Spleen (tissue), 11 donors: ENCODE measurements around the gene BCAR3. TPM values are rescaled to one million over a fixed set of nuclear protein-coding genes. Genes with fewer than 3 reads are reported as not detected.

Experiments
- DNase-seq: peaks from one replicate; pipeline ENCODE4 v3.0.0-alpha.2; 2020
- H3K27ac ChIP-seq, 8 donors: fragments of 200-600 bp; sonication (generic) in 7 of 8; 1 replicate in 4 of 8; 2 replicates in 4 of 8; pipeline versions ENCODE4 v1.5.0 to v1.8.0; 2016 to 2021; ENCODE audit warnings: inconsistent platforms in 4 of 8, mild to moderate bottlenecking in 4 of 8, moderate library complexity in 1 of 8
- H3K27me3 ChIP-seq, 7 donors: fragments of 200-600 bp; sonication (generic) in 6 of 7; replicated peaks in 1 of 7; 1 replicate in 4 of 7; 2 replicates in 3 of 7; pipeline versions ENCODE4 v1.5.0 to v1.8.0; 2016 to 2021; ENCODE audit warnings: inconsistent platforms in 3 of 7, mild to moderate bottlenecking in 1 of 7
- H3K36me3 ChIP-seq, 6 donors: fragments of 200-600 bp; sonication (generic) in 5 of 6; 1 replicate in 4 of 6; 2 replicates in 2 of 6; pipeline versions ENCODE4 v1.5.0 to v1.8.0; 2016 to 2021; ENCODE audit warnings: inconsistent platforms in 2 of 6
- H3K4me1 ChIP-seq, 6 donors: fragments of 200-600 bp; sonication (generic) in 5 of 6; 1 replicate in 3 of 6; 2 replicates in 3 of 6; pipeline versions ENCODE4 v1.5.0 to v1.8.0; 2016 to 2021; ENCODE audit warnings: inconsistent platforms in 3 of 6
- H3K4me3 ChIP-seq, 8 donors: fragments of 200-600 bp; sonication (generic) in 7 of 8; 1 replicate in 4 of 8; 2 replicates in 4 of 8; pipeline versions ENCODE4 v1.5.0 to v1.8.0; 2016 to 2021; ENCODE audit warnings: inconsistent platforms in 4 of 8, mild to moderate bottlenecking in 4 of 8, moderate library complexity in 2 of 8
- H3K9me3 ChIP-seq, 8 donors: fragments of 200-600 bp; sonication (generic) in 7 of 8; 1 replicate in 4 of 8; 2 replicates in 4 of 8; pipeline versions ENCODE4 v1.5.0 to v1.8.0; 2016 to 2021; ENCODE audit warnings: inconsistent platforms in 4 of 8
- POLR2A ChIP-seq, 3 donors: fragments of 450-650 bp; IDR thresholded peaks; one replicate each; pipeline ENCODE4 v1.5.1; 2017; ENCODE audit warnings: antibody characterized with exemption in 3 of 3, mild to moderate bottlenecking in 1 of 3
- POLR2AphosphoS5 ChIP-seq, 3 donors: sonication (generic); formaldehyde crosslinking; IDR thresholded peaks; one replicate each; pipeline ENCODE4 v1.5.1; 2017; ENCODE audit warnings: antibody characterized with exemption in 3 of 3
- WGBS, 5 donors: extraction: QIAGEN DNeasy Blood & Tissue Kit in 3 of 5; methylation state at CpG; one replicate each; pipeline versions ENCODE4 v1.1.5 to v1.1.7; 2013 to 2018; 5-methylcytosine and 5-hydroxymethylcytosine counted together
- intact Hi-C: fragments of 100-400 bp; cut with DNase I; formaldehyde crosslinking; loops from one replicate; pipeline ENCODE4 v1.15.0; 2023; ENCODE audit warnings: low total_unique reads
- polyA plus RNA-seq, 3 donors: library from polyadenylated mRNA; stranded (reverse); fragments of 200-250 nt; gene quantifications; one replicate each; pipeline ENCODE4 v1.2.1, GENCODE V29; 2013
- total RNA-seq, 7 donors: library from RNA; depleted of rRNA in 3 of 7; stranded (reverse); fragments of >200 nt in 3 of 7; fragmentation: NEBNext Ultra II Directional in 4 of 7; extraction: Animal tissue kit (Norgen Biotek cat#: 25700) in 4 of 7; gene quantifications; one replicate each; pipeline versions ENCODE4 v1.1.0 to v1.2.1, GENCODE V29; 2016 to 2021
- TF ChIP-seq, protein P1 (sequence below), 11 experiments: fragments of 200-600 bp in 7 of 11; fragments of 450-650 bp in 4 of 11; sonication (generic) in 4 of 11; IDR thresholded peaks in 8 of 11; conservative IDR thresholded peaks in 3 of 11; 1 replicate in 7 of 11; 2 replicates in 4 of 11; pipeline versions ENCODE4 v1.4.0 to v1.8.0; 2016 to 2021; ENCODE audit warnings: antibody characterized with exemption in 11 of 11, inconsistent platforms in 4 of 11, mild to moderate bottlenecking in 1 of 11
- donor health status: healthy with polysubstance abuse.
- donor health status: DM: no; HTN: no; CAD: no; lungs with moderate emphysema.
- donor health status: DM: no; HTN: no; CAD: no.
- donor health status: Bipolar disorder and iron deficiency.
- donor health status: healthy.
- donor health status: DM: no; HTN: no; CAD: no.
- donor health status: DM: yes; HTN: yes; CAD: no.

Gene BCAR3
- total and polyA plus RNA-seq, 10 donors: 3.5 to 18.0 (median 11.8) TPM

DNA sequence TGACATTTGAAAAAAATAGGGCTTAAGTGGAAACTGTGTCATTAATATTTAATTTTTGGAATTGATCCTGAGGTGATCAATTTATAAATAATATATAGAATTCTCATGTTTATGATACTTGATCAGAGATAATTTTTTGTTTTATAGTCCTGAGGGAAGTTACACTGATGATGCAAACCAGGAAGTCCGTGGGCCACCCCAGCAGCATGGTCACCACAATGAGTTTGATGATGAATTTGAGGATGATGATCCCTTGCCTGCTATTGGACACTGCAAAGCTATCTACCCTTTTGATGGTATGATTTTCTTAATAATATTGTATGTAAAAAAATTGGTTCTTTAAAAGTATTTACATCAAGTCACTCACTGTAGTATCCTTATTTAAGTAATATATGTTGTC, 132.5 kb downstream of the BCAR3 start:
- no peak overlapping the region for H3K4me3 ChIP-seq
- H3K27me3 ChIP-seq: no peaks in the 10 kb centered on the region
- WGBS, 5 donors: 55 to 85% (median 62%) methylated on average over 1 of the region's 1 CpG
- intact Hi-C loops: no loop called here
- DNase-seq: no peak
- TF ChIP-seq, protein P1, sequence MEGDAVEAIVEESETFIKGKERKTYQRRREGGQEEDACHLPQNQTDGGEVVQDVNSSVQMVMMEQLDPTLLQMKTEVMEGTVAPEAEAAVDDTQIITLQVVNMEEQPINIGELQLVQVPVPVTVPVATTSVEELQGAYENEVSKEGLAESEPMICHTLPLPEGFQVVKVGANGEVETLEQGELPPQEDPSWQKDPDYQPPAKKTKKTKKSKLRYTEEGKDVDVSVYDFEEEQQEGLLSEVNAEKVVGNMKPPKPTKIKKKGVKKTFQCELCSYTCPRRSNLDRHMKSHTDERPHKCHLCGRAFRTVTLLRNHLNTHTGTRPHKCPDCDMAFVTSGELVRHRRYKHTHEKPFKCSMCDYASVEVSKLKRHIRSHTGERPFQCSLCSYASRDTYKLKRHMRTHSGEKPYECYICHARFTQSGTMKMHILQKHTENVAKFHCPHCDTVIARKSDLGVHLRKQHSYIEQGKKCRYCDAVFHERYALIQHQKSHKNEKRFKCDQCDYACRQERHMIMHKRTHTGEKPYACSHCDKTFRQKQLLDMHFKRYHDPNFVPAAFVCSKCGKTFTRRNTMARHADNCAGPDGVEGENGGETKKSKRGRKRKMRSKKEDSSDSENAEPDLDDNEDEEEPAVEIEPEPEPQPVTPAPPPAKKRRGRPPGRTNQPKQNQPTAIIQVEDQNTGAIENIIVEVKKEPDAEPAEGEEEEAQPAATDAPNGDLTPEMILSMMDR (IDR thresholded peaks at IDR 0.05 in 8 of 11, conservative IDR thresholded peaks at IDR 0.05 in 3 of 11): no peak
- TF ChIP-seq POLR2AphosphoS5 (IDR thresholded peaks at IDR 0.05) (no peak), POLR2A (IDR thresholded peaks at IDR 0.05) (no peak)
- no peak overlapping the region for H3K27ac ChIP-seq
- H3K4me1 ChIP-seq: peaks cover 0 to 27% (median 3%) of the 10 kb centered on the region in 6 donors
- H3K36me3 ChIP-seq: peaks cover 0 to 8% (median 0%) of the 10 kb centered on the region in 6 donors
- no peaks in the 10 kb centered on the region for H3K9me3 ChIP-seq

DNA sequence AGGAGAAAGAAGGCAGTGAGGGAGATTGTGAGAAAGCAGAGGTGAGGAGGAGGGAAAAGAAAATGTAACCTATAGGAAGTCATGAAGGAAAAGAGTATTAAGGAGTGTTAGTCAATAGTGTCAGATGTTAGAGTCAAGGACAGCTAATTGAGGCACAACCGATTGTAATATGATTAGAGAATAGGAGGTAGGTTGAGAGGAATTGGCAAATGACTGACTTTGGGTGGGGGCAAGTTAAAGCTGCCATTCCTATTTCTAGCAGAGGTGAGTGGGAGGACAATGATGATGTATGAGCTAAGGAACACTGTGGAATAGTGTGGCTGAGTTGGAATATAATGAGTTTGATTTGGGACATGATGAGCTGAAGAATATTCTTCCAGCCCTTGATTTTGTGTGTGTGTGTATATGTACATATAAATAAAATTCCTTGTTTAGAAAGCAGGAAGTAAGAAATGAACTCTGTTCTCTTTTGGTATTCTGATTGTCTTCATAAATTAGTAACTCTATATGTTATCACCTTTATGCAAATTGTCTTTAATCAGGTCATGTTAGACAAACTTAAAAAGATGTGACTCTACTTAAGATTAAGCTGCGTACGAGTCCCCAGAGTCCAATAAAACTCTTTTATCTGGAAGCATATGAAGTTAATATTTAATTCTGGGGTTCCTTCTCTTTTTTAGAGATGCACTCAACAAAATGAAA, 135.3 kb downstream of the BCAR3 start:
- Histone ChIP-seq H3K9me3 (no peaks in the 10 kb centered on the region), H3K36me3 (peaks cover 0 to 8% (median 0%) of the 10 kb centered on the region in 6 donors), H3K27me3 (no peaks in the 10 kb centered on the region), H3K4me3 (no peak overlapping the region), H3K4me1 (peaks cover 0 to 6% (median 0%) of the 10 kb centered on the region in 6 donors), H3K27ac (no peak overlapping the region)
- 82 to 98% (median 89%) methylated on average over 3 of the region's 3 CpGs for WGBS, 5 donors
- TF ChIP-seq POLR2AphosphoS5 (IDR thresholded peaks at IDR 0.05) (no peak), POLR2A (IDR thresholded peaks at IDR 0.05) (no peak)
- TF ChIP-seq, protein P1 (IDR thresholded peaks at IDR 0.05 in 8 of 11, conservative IDR thresholded peaks at IDR 0.05 in 3 of 11): no peak
- intact Hi-C loops: no loop called here
- DNase-seq: no peak

GRCh38 chr1:93542398-93542797, 139.2 kb downstream of the BCAR3 start:
- intact Hi-C loops: no loop called here
- Histone ChIP-seq H3K27ac (no peak overlapping the region), H3K4me3 (no peak overlapping the region), H3K27me3 (no peaks in the 10 kb centered on the region), H3K9me3 (no peaks in the 10 kb centered on the region), H3K36me3 (no peaks in the 10 kb centered on the region), H3K4me1 (no peaks in the 10 kb centered on the region)
- TF ChIP-seq POLR2AphosphoS5 (IDR thresholded peaks at IDR 0.05) (no peak), POLR2A (IDR thresholded peaks at IDR 0.05) (no peak)
- TF ChIP-seq, protein P1 (IDR thresholded peaks at IDR 0.05 in 8 of 11, conservative IDR thresholded peaks at IDR 0.05 in 3 of 11): no peak
- 88 to 97% (median 95%) methylated on average over 1 of the region's 1 CpG for WGBS, 5 donors
- no peak for DNase-seq

GRCh38 chr1:93541045-93541444, 140.6 kb downstream of the BCAR3 start:
- intact Hi-C loops: no loop called here
- WGBS, 5 donors: 82 to 89% (median 88%) methylated on average over 4 of the region's 4 CpGs
- H3K9me3 ChIP-seq: no peaks in the 10 kb centered on the region
- no peak for DNase-seq
- no peak overlapping the region for H3K27ac ChIP-seq
- no peak overlapping the region for H3K4me3 ChIP-seq
- H3K4me1 ChIP-seq: no peaks in the 10 kb centered on the region
- H3K27me3 ChIP-seq: no peaks in the 10 kb centered on the region
- TF ChIP-seq, protein P1 (IDR thresholded peaks at IDR 0.05 in 8 of 11, conservative IDR thresholded peaks at IDR 0.05 in 3 of 11): no peak
- no peak for TF ChIP-seq POLR2AphosphoS5 (IDR thresholded peaks at IDR 0.05)
- no peaks in the 10 kb centered on the region for H3K36me3 ChIP-seq
